Measurements from ENCODE around the gene ARPC1A. TPM values are rescaled to one million over a fixed set of nuclear protein-coding genes. Genes with fewer than 3 reads are reported as not detected.

The ARPC1A gene
- total RNA-seq, 1 experiment from 2014 or later: 201 TPM

DNA sequence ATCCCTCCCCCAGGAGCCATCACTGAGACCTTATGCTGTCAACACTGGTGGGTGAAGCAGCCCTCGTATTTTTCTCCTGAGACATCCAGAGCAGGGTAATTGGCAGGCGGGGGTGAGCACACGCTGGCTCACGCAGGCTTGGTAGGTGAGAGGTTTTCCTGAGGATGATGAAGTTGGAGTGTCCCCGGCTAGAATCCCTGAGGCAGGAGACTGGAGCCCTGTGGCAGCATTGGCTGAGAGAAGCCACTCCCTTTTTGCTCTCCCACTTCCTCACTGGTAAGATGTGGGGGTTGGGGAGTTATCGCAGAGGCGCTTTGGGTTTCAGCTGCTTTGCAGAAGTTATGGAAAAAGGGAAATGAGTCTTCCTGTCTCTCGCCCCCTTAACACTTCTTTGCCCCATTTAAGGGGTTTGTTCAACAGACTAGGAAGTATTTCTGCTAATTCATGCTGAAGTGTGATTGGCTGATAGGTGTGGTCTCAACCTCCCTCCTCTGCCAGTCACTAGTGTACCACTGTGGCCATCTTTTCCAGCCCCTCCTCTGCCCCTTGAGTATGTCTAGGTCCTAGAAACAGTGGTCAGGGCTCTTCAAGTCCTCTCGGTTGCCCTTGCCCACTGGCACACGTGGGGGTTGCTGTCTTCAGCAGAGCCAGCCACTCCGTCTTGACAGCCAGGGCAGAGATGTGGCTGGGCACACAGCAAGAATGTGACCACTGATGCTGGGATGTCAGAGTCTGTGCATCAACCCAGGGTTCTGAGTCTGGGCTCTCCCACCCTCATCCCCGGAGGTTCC, 54.5 kb downstream of the ARPC1A start:
- Mint-ChIP-seq H3K27me3 (ENCODE audit: insufficient read depth, unreplicated experiment) (no peaks in the 10 kb centered on the region), H3K4me1 (ENCODE audit: low read depth, unreplicated experiment) (no peaks in the 10 kb centered on the region), H3K4me3 (ENCODE audit: unreplicated experiment) (no peak overlapping the region), H3K36me3 (ENCODE audit: insufficient read depth, unreplicated experiment) (peaks cover 75% of the 10 kb centered on the region), H3K9me3 (ENCODE audit: unreplicated experiment) (no peaks in the 10 kb centered on the region), H3K27ac (ENCODE audit: unreplicated experiment) (no peak overlapping the region)
- ChIA-PET POLR2A (no interaction called here), CTCF (interaction anchor here (0.5 kb wide), 1 partner anchor 735 kb away, joined by 4 read pairs; no protein-coding TSS in a partner anchor)
- Histone ChIP-seq H3K9me3 (no peaks in the 10 kb centered on the region), H3K4me1 (peaks cover 3% of the 10 kb centered on the region; the same call in 1 of the 2 replicates), H3K36me3 (ENCODE audit: control insufficient read depth, insufficient read depth, low read length) (no peaks in the 10 kb centered on the region; the same call in 1 of the 2 replicates), H3K27me3 (replicated peaks; ENCODE audit: control insufficient read depth, insufficient read depth, low read length) (no peaks in the 10 kb centered on the region), H3K4me3 (ENCODE audit: low read depth, low read length) (no peak overlapping the region)
- no TSS peak for BruUV-seq (replicated peaks)
- TF ChIP-seq CTCF (IDR thresholded peaks at IDR 0.05; ENCODE audit: insufficient read depth in 1 of 2, low read depth in 1 of 2, low read length in 1 of 2, severe bottlenecking in 1 of 2, unreplicated experiment in 1 of 2): no peak
- intact Hi-C loops (cut with micrococcal nuclease; ENCODE audit: unreplicated experiment): no loop called here
- no peak for DNase-seq

DNA sequence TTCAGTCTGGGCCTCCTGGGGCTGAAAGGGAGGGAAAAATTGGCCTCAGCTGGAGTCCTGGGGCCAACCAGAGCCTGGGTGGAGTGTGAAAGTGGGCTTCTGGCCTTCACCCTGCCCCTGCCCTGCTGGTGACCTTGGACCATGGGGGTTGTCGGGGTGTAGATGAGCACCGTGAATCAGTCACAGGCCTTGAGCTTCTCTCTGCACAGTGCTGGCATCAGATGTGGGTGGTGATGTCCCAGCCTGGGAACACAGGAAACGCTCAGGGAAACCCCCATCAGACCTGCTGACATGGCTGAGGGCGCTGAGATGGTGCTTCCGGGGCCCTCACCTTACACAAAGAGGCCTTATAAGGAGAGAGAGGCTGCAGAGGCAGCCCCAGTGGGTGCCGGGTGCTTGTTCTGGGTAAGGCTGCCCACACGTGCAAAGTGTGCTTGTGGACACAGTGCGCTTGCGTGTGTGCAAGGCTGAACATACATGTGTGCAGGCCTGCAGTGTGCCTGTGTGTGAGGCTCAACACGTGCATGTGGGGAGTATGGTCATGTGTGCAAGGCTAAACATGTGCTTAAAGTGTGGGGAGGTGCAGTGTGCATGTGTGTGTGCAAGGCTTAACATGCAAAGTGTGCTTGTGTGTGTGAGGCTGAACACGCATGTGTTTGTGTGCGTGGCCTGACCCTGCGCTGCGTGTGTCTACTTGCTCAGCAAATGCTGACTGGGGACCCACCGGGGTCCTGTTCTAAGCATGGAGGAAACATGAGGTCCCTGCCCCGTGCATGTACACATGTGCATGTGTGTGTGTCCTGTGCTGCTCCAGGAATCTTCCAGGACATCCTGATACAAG, 55.3 kb downstream of the ARPC1A start:
- CTCF ChIA-PET: no interaction called here

More for the DNA sequence above, 55.3 kb downstream of the ARPC1A start:
- Histone ChIP-seq H3K4me1 (peaks cover 3% of the 10 kb centered on the region; the same call in 1 of the 2 replicates), H3K36me3 (ENCODE audit: control insufficient read depth, insufficient read depth, low read length) (no peaks in the 10 kb centered on the region; the same call in 1 of the 2 replicates), H3K27me3 (replicated peaks; ENCODE audit: control insufficient read depth, insufficient read depth, low read length) (no peaks in the 10 kb centered on the region), H3K4me3 (ENCODE audit: low read depth, low read length) (no peak overlapping the region), H3K9me3 (no peaks in the 10 kb centered on the region)
- Mint-ChIP-seq H3K4me3 (ENCODE audit: unreplicated experiment) (no peak overlapping the region), H3K9me3 (ENCODE audit: unreplicated experiment) (no peaks in the 10 kb centered on the region), H3K27me3 (ENCODE audit: insufficient read depth, unreplicated experiment) (no peaks in the 10 kb centered on the region), H3K36me3 (ENCODE audit: insufficient read depth, unreplicated experiment) (peaks cover 83% of the 10 kb centered on the region), H3K27ac (ENCODE audit: unreplicated experiment) (no peak overlapping the region), H3K4me1 (ENCODE audit: low read depth, unreplicated experiment) (no peaks in the 10 kb centered on the region)
- BruUV-seq (replicated peaks): no TSS peak
- POLR2A ChIA-PET: no interaction called here
- no peak for TF ChIP-seq CTCF (IDR thresholded peaks at IDR 0.05; ENCODE audit: insufficient read depth in 1 of 2, low read depth in 1 of 2, low read length in 1 of 2, severe bottlenecking in 1 of 2, unreplicated experiment in 1 of 2)
- no peak for DNase-seq
- intact Hi-C loops (cut with micrococcal nuclease; ENCODE audit: unreplicated experiment): no loop called here

All from Caco-2 (cell line).